ENCODE data around the gene C8G. TPM values are rescaled to one million over a fixed set of nuclear protein-coding genes. Genes with fewer than 3 reads are reported as not detected.

The C8G gene
- polyA plus RNA-seq, 3 donors: 0.85 to 1.1 TPM; not detected in 1

DNA sequence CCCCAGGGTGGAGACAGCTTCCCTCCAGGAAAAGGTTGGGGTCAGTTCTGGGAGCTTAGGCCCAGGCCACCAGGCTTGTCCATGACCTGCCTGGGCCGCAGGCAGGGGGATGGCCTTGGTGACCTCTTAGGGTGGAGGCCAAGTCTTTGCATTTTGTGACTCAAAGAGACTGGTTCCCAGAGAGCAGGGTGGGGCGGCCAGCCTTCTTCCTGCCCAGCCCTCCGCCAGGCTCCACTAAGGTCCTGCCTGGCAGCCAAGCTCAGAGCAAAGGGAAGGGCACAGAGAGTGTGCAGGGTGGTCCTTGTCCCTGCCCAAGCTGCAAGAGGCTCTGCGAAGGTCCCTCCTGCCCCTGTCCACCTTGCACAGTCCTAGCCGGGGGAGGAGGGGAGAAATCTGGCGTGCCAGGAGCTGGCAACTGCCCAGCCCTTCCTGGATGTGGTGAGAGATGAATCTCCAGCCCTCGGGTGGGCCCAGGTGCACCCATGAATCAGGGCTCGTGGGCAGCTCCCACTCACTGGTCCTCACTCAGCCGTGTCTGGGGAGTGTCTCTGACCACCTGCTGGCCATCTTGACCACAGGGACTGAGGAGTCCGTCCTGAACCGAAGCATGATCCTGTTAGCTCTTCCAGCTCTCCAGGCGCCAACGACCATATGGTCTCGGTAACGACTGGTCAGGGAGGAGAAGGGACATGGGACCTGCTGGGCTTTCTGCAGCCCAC lies 29.9 kb downstream of the C8G start:
- WGBS, 3 donors: 52 to 71% (median 53%) methylated on average over 15 of the region's 15 CpGs
- no peak overlapping the region for H3K27ac ChIP-seq (ENCODE audit: low read depth, low read length)

DNA sequence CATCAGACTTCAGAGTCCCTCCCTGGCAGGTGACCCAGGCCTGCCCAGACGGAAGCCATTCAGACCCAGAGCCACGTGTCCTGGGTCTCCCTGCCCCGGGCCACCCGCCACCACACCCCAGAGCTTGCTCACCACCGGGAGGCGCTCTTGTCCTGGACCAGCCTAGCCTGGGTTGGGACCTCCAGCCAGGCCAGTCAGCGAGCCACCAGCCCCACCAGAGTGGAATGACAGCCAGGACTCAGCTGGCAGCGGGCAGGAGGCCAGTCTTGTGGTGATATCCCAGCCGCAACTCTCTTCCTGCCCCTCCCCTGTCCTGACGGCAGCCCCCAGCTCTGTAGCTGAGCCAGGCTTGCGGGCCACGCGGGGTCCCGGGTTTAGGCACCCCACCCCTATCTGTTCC lies 30.6 kb downstream of the C8G start:
- H3K27ac ChIP-seq (ENCODE audit: low read depth, low read length): no peak overlapping the region
- WGBS, 3 donors: 33 to 71% (median 37%) methylated on average over 14 of the region's 14 CpGs

DNA sequence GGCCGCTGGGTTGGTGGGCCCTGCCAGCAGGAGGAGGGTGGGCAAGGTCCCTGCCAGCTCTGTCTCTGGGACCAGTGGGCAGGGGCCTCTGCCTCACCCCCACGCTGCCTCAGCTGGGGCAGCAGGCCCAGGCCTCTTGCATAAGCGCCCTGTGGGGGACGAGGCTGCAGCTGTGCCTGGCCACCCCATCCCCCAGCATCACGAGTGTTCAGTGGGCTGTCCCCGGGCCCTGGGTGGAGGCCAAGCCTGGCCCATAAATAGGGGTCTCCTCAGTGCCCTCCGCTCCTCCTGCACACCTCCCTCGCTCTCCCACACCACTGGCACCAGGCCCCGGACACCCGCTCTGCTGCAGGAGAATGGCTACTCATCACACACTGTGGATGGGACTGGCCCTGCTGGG lies 32.2 kb downstream of the C8G start, which contains the start of gene PTGDS:
PTGDS (plus strand) TSS at position 282 of the 400 bp plus-strand sequence; CDS start at position 357, 75 bp downstream.
- WGBS, 3 donors: 50 to 81% (median 58%) methylated on average over 9 to 10 of the region's 10 CpGs
- H3K27ac ChIP-seq (ENCODE audit: low read depth, low read length): no peak within 1 kb of the TSS

DNA sequence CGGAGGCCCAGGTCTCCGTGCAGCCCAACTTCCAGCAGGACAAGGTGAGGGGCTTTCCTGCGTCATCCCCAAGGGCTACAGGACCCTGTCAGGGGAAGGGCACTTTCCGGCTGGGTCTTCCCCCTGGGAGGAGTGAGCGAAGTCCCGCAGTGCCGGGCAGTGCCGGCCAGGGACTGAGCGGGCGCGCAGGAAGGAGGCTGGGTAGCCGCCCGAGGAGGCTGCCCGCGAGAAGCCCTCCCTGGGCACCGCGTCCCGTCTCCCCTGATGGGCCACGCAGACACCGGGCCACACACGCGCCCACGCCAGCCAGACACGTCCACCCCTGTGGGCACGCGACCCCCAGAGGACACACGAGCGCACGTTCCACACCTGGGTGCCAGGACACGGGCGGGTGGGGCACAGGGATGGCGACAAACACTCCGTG lies 32.6 kb downstream of the C8G start:
- 18 to 28% (median 21%) methylated on average over 24 to 33 of the region's 33 CpGs for WGBS, 3 donors
- H3K27ac ChIP-seq (ENCODE audit: low read depth, low read length): no peak overlapping the region

DNA sequence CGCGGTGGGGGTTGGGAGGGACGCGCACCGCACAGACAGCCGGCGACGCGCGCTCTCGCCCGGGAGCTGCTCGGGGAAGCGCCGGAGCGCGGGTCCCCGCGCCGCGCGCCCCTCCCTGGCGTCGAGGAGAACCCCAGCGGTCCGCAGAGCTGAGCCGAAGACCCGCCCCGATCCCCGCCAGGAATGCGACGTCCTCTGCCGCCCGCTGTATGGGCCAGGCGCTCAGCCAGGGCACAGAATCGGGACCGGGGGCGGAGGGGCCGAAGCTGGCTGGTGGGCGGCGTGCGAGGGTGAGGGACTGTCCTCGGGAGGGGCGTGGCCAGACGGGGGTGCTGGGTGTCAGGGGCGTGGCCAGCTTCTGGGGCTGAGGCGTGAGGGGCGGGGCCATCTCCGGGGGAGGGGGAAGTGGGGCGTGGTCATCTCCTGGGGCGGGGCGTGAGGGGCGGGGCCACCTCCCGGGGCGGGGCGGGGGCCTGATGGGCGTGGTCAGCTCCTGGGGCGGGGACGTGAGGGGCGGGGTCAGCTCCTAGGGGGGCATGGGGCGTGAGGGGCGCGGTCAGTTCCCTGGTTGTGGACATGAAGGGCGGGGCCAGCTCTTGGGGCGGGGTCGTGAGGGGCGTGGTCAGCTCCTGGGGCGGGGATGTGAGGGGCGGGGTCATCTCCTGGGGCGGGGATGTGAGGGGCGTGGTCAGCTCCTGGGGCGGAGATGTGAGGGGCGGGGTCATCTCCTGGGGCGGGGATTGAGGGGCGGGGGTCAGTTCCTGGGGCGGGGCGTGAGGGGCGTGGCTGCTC lies 33.2 kb downstream of the C8G start:
- no peak overlapping the region for H3K27ac ChIP-seq (ENCODE audit: low read depth, low read length)
- WGBS, 3 donors: 1 to 3% (median 3%) methylated on average over 66 to 75 of the region's 78 CpGs

DNA sequence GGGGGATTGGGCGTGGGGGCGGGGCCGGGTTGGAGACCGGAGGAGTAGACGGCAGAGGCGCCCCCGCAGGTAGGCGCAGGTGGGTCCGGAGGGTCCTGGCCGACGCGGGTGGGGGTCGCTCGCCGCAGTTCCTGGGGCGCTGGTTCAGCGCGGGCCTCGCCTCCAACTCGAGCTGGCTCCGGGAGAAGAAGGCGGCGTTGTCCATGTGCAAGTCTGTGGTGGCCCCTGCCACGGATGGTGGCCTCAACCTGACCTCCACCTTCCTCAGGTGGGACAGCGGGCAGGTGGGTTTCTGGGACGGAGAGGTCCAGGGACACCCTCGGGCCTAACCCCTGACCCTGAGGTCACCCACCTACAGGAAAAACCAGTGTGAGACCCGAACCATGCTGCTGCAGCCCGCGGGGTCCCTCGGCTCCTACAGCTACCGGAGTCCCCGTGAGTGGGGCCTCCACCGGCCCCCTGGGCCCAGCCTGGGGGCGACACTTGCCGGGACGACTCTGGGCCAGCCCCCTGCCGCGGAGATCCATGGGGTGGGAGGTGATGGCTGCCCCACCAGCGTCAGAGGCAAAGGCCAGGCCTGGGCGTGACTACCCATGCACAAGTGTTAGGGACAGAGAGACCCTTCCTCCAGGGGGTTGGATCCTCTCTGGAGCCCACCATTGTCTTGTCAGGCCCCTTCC lies 34.0 kb downstream of the C8G start:
- no peak overlapping the region for H3K27ac ChIP-seq (ENCODE audit: low read depth, low read length)
- 50 to 65% (median 58%) methylated on average over 38 to 41 of the region's 41 CpGs for WGBS, 3 donors

DNA sequence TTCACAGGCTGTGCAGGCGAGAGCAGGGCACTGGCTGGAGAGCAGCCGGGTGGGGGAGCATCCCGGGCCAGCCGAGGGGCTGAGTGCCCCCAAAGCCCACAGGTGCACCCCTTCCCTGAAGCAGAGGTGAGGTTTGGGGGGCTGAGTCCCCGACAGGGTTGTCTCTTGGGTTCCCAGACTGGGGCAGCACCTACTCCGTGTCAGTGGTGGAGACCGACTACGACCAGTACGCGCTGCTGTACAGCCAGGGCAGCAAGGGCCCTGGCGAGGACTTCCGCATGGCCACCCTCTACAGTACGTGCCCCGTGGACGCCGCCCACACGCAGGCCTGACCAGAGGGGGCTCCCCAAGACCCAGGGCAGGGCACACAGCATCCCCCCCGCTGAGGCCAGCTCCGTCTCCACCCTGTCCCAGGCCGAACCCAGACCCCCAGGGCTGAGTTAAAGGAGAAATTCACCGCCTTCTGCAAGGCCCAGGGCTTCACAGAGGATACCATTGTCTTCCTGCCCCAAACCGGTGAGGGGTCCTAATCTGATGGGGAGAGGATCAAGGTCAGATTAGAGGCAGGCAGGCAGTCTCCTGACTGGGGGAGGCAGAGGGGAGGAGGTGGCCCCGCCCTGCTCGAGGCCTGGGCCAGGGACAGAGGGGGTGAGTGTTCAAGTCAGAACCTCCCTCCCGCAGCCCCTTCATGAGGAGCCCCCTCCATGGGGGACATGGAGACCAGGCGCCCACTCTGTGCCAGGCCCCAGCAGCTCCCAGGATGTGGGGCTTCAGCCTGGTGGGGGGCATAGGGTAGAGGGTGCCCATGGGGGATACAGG lies 34.9 kb downstream of the C8G start:
- WGBS, 3 donors: 84 to 90% (median 89%) methylated on average over 26 of the region's 26 CpGs
- H3K27ac ChIP-seq (ENCODE audit: low read depth, low read length): no peak overlapping the region

DNA sequence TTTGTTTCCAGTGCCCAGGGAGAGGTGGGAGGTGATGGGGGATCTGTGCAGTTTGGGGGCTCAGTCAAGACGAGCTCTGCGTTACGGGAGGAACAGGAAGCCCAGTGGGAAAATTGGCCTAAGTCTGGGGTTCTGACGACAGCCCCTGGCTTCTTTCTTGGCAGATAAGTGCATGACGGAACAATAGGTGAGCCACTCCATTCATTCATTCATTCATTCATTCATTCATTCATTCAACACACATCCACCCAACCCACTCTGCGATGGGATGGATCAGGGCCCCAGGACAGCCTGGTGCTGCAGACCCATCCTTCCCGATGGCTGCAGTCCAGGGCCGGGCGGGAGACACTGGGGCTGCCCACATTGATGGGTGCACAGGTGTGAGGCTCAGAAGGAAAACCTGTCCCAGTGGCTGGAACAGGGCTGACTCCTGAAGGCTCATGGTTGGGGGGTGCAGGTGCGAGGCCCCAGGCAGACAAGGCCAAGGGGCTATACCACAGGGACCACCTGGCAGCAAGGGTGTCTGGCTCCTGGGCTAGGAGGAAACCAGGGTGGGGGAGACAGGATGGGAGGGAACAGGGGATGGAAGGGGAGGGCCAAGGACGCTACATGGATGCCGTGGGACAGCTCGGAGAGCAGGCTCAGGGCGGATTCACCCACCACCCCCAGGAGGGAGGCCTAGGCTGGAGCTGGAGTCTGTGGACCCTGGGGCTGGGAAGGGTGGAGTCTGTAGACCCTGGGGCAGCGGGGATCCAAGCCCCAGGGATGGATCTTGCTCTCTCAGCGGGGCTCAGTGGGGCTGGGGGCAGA lies 35.8 kb downstream of the C8G start:
- 82 to 90% (median 87%) methylated on average over 16 of the region's 16 CpGs for WGBS, 3 donors
- H3K27ac ChIP-seq (ENCODE audit: low read depth, low read length): no peak overlapping the region

DNA sequence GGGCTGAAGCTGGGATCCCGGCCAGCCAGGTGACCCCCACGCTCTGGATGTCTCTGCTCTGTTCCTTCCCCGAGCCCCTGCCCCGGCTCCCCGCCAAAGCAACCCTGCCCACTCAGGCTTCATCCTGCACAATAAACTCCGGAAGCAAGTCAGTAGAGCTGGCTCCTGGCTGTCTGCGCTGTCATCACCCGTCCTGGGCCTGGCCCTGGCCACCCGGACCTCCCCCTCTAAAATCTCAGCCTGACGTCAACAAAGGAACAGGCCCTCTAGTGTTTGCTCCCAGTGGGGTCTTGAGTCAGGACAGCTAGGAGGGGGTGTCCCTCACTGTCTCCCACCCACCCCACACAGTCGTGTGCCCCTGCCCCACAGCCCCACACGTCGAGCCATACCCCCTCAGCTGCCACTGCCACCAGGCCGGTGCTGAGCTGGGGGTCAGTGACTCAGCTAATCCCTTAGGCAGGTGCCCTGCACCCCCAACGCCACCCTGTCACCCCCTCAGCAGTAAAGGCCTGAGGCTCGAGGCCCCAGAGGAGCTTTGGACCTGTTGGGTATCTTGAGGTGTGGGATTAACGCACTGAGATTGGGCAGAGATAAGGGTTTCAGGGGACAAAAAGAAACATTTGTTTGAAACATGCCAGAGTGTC lies 36.7 kb downstream of the C8G start:
- no peak overlapping the region for H3K27ac ChIP-seq (ENCODE audit: low read depth, low read length)
- WGBS, 3 donors: 59 to 74% (median 60%) methylated on average over 15 to 17 of the region's 17 CpGs

DNA sequence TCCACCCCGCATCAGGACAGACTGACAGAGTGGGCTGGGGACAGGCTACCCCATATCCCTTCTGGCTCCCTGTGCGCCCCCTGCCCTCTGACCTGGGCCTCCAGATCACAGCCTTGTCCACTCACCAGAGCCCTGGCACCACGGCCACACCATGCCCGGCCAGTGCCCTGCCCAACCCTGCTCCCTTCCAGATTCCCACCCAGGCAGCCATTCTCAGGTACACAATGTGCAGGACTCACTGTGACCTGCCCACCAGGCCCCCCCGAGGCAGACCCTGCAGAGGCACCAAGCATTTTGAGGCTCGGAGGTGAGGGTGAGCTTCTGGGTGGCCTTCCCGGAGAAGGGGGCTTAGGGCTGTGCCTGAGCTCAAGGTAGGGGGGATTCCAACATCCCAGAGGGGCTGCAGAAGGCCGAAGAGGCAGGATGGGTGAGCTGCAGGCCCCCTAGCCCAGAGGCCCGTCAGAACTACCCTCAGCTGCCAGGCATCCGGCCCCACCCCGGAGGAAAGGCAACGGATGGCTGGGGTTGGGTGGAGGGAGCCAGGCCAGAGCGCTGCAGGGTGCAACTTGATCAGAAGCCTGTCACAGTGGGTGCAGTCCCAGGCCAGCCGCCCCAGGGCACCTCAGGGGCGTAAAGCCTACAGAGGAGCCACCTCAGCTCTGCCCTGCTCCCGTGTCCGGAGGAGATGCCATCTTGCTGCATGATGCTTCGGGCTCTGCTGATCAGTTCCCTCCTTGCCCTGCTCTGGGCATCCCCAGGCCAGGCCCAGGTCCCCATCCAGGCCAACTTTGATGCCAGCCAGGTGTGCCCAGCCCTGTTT lies 37.4 kb downstream of the C8G start, which contains the start of gene LCNL1:
LCNL1 (plus strand) TSS at position 762 of the 820 bp plus-strand sequence. CDS start 594 bp downstream, outside the sequence.
- 79 to 88% (median 80%) methylated on average over 18 of the region's 18 CpGs for WGBS, 3 donors
- H3K27ac ChIP-seq (ENCODE audit: low read depth, low read length): no peak within 1 kb of the TSS

DNA sequence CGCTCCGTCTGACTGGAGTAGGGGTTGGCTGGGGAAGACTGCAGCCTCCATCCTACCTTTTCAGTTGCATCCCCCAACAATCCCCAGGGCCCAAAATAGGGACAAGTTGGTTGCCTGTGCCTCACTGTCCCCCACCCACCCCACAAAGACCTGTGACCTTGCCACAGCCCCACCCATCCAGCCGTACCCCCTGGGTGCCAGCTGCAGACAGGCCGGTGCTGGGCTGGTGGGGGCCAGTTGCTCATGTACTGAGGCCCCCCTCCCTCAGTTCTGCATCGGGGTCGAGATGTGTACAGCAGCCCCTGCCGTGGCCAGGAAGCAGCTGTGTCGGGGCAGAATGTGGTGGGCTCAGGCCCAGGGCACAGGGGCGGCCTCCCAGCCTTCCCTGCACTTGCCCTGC lies 38.1 kb downstream of the C8G start:
- whole genome bisulfite sequencing, 3 donors: 65 to 82% (median 77%) methylated on average over 9 of the region's 9 CpGs
- H3K27ac ChIP-seq (ENCODE audit: low read depth, low read length): no peak overlapping the region

DNA sequence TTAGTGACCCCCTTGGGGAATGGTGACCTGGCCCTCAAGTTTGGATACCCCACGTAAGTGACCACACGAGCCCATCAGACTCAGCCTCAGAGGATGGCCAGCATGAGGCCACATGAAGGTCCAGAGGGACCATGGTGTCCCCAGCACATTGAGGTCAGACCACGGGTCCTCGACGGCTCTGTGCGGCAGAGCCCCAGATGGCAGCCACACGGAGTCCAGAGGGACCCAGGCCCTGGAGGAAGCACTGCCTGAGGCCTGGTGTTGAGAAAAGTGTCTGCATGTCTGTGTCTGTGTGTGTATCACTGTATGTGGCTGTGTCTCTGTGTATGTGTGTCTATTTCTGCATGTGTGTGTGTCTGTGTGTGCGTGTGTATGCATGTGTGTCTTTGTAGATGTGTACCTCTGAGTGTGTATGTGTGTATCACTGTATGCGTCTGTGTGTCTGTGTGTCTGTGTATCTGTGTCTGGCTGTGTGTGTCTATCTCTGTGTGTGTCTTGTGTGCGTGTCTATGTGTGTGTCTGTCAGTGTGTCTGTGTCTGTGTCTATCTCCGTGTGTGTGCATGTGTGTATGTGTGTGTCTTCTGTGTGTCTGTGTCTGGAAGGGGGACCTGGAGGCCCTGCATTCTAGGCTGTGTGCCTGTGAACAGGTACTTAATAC lies 38.7 kb downstream of the C8G start:
- H3K27ac ChIP-seq (ENCODE audit: low read depth, low read length): no peak overlapping the region
- 78 to 84% (median 80%) methylated on average over 11 of the region's 11 CpGs for WGBS, 3 donors

DNA sequence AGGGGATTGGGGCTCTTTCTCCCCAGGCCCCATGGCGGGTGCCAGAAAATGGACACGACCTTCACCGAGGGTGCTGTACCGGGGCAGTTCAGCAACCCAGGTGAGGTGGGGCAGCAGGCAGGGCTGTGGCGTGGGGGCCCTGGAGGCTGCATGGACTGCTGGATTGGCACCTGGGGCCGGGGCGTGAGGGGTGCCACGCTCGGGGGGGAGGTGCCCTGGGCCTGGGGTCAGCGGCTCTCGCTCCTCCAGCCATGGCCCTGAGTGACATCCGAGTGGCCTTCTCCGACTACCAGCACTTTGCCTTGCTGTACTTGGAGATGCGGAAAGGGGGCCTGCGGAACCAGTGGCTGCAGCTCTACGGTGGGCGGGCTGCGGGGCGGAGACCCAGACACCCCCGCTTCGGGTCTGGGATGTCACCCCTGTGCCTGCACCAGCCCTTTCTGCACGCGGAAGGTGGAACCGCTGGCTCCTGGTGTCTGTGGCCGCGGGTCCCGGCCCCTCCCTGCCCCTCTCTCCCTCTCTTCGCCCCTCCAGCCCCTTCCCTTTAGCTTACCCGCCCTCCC lies 39.5 kb downstream of the C8G start:
- WGBS, 3 donors: 50 to 60% (median 52%) methylated on average over 24 to 29 of the region's 29 CpGs
- no peak overlapping the region for H3K27ac ChIP-seq (ENCODE audit: low read depth, low read length)

DNA sequence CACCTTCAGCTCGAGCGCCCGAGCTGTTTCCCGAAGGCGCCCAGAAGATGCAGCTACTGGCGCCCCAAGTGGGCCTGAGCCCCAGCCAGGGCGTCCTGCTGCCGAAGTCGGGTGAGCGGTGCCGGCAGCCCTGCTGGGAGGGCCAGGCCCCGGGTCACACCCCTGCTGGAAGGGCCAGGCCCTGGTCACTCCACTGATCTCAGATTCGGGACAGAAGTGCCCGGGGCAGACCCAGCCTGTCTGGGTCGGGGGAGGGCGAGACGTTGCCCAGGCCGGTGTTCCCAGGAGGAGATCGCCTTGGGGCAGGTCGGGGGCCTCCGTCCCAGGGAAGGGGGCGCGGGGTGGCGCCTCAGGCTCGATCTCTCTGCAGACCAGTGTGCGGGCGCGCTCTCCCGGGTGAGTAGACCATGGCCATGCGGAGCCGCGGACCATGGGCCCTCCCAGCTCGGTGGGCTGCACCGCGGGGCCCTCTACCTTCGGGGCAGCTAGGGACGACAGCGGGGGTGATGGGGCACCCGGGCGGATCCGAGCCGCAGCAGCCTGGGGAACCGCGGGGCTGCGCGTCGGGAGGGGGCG lies 40.1 kb downstream of the C8G start:
- H3K27ac ChIP-seq (ENCODE audit: low read depth, low read length): no peak overlapping the region
- 10 to 17% (median 12%) methylated on average over 42 to 48 of the region's 48 CpGs for WGBS, 3 donors

DNA sequence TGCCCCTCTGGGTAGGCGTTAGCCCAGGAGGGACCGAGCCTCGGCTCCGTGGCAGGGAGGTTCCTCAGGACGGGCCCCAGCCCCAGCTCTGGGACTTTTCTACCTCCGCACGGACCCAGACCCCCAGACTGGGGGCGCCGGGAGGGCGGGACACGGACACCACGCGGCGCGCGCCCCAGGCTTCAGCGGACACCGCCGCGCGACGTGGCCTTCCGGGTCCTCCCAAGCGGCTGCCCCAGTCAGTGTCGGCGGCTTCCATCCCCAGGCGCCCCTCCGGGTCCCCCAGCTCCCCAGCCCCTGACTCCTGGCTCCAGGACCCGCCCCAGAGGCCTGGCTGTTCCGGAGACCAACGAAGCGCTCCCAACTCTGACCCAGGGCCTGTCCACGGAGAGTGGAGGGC lies 40.8 kb downstream of the C8G start:
- no peak overlapping the region for H3K27ac ChIP-seq (ENCODE audit: low read depth, low read length)
- WGBS, 3 donors: 15 to 35% (median 29%) methylated on average over 30 to 33 of the region's 33 CpGs

Measured in adipose tissue (tissue), 3 donors.